ENCODE data around the gene SYTL2. TPM values are rescaled to one million over a fixed set of nuclear protein-coding genes. Genes with fewer than 3 reads are reported as not detected.
A peak's percentile ranks its signal among the peaks of the same experiment; 100 is the strongest.
"Not testable (repeated sequence)": the region's sequence is repeated elsewhere in the genome, so short reads cannot be mapped to it uniquely, and the experiment has no call there.

SYTL2 gene
- total RNA-seq: 100 to 1,000 TPM; 168 to 170 TPM

GRCh38 chr11:85810871-85811611 is at the start of gene SYTL2:
TSS of gene SYTL2 (minus strand) at chr11:85811141. CDS start at chr11:85757725, 53,416 bp downstream.
- Histone ChIP-seq H3K27ac (peak within 1 kb of the TSS; percentile 46), H3K9ac (ENCODE audit: low read depth in 2 of 2, low read length in 2 of 2) (peak within 1 kb of the TSS; percentile 89 to 97), H3K4me3 (peak within 1 kb of the TSS; percentile 76), H3K36me3 (no peaks in the 10 kb centered on the region), H3K27me3 (no peaks in the 10 kb centered on the region), H3K9me3 (no peaks in the 10 kb centered on the region), H3K4me1 (peaks cover 7% of the 10 kb centered on the region)
- intact Hi-C loops (cut with DNase I): no loop called here
- TF ChIP-seq CTCF (IDR thresholded peaks at IDR 0.05): no peak
- peak; percentile 89 for DNase-seq

- not testable (repeated sequence) for DNase-seq; H3K4me3 ChIP-seq; H3K9ac ChIP-seq (ENCODE audit: low read depth in 2 of 2, low read length in 2 of 2); H3K27me3 ChIP-seq; H3K4me1 ChIP-seq; H3K27ac ChIP-seq; H3K9me3 ChIP-seq; H3K36me3 ChIP-seq
- intact Hi-C loops (cut with DNase I): loop anchor here (10.0 kb wide), 3 partner anchors 165 to 435 kb away; no protein-coding TSS in a partner anchor
These were observed 48.6 kb upstream of the SYTL2 start for GRCh38 chr11:85859541-85859940.

- intact Hi-C loops (cut with DNase I): loop anchor here (10.0 kb wide), 3 partner anchors 162 to 438 kb away; no protein-coding TSS in a partner anchor
- no peak for TF ChIP-seq CTCF (IDR thresholded peaks at IDR 0.05)
- Histone ChIP-seq H3K27ac (no peak overlapping the region), H3K9me3 (no peaks in the 10 kb centered on the region), H3K4me1 (no peaks in the 10 kb centered on the region), H3K4me3 (no peak overlapping the region), H3K27me3 (no peaks in the 10 kb centered on the region), H3K9ac (ENCODE audit: low read depth in 2 of 2, low read length in 2 of 2) (no peak overlapping the region), H3K36me3 (no peaks in the 10 kb centered on the region)
- DNase-seq: no peak
These were observed 46.2 kb upstream of the SYTL2 start for GRCh38 chr11:85857098-85857497.

- no peaks in the 10 kb centered on the region for H3K9me3 ChIP-seq
- no peaks in the 10 kb centered on the region for H3K27me3 ChIP-seq
- peak within 1 kb of the TSS; percentile 44 for H3K4me3 ChIP-seq
- peak within 1 kb of the TSS; percentile 56 to 80 for H3K9ac ChIP-seq (ENCODE audit: low read depth in 2 of 2, low read length in 2 of 2)
- H3K4me1 ChIP-seq: no peaks in the 10 kb centered on the region
- no peaks in the 10 kb centered on the region for H3K36me3 ChIP-seq
- DNase-seq: no peak
- intact Hi-C loops (cut with DNase I): loop anchor here (10.0 kb wide), 3 partner anchors 160 to 440 kb away; no protein-coding TSS in a partner anchor
- TF ChIP-seq CTCF (IDR thresholded peaks at IDR 0.05): no peak
- H3K27ac ChIP-seq: peak within 1 kb of the TSS; percentile 71
These were observed 44.4 kb upstream of the SYTL2 start, which contains the start of gene CCDC83 for GRCh38 chr11:85855341-85855656. TSS of gene CCDC83 (plus strand) at chr11:85855383. CDS start at chr11:85865124, 9,741 bp downstream.

- Histone ChIP-seq H3K9me3 (no peaks in the 10 kb centered on the region), H3K27me3 (no peaks in the 10 kb centered on the region), H3K9ac (ENCODE audit: low read depth in 2 of 2, low read length in 2 of 2) (peak overlapping the region; percentile 56 to 80), H3K27ac (peak overlapping the region; percentile 71), H3K4me1 (no peaks in the 10 kb centered on the region), H3K36me3 (no peaks in the 10 kb centered on the region), H3K4me3 (peak overlapping the region; percentile 44)
- peak; percentile 93 for TF ChIP-seq CTCF (IDR thresholded peaks at IDR 0.05)
- peak; percentile 91 for DNase-seq
- intact Hi-C loops (cut with DNase I): loop anchor here (10.0 kb wide), 3 partner anchors 160 to 440 kb away; no protein-coding TSS in a partner anchor
These were observed 43.8 kb upstream of the SYTL2 start for GRCh38 chr11:85854557-85855340.

All from colonic mucosa (tissue), 4 donors.